H1 (cell line): Measurements from ENCODE around the gene AP1M2. TPM values are rescaled to one million over a fixed set of nuclear protein-coding genes. Genes with fewer than 3 reads are reported as not detected.

Experiments
- CTCF ChIA-PET: fragments of 300-600 bp; sonication (Branson Sonifier 250); formaldehyde crosslinking; loops from one replicate; lab custom pipeline; 2021; ENCODE audit not compliant: partially characterized antibody; lab: Charles Lee
- POLR2A ChIA-PET: fragments of 300-600 bp; sonication (Branson Sonifier 250); formaldehyde crosslinking; loops from one replicate; lab custom pipeline; 2021; ENCODE audit warnings: inconsistent platforms; ENCODE audit not compliant: partially characterized antibody; lab: Charles Lee
- DNase-seq, 2 experiments: peaks; one replicate each; pipeline versions ENCODE4 v3.0.0 to v3.0.0-alpha.2; 2010 to 2022; ENCODE audit warnings: low spot score in 2 of 2, low read depth in 1 of 2, mixed read lengths in 1 of 2
- FAIRE-seq: peaks from 2 replicates; lab custom pipeline; 2011; peaks lifted over from hg19 to GRCh38; lab: Jason Lieb, UNC
- H2AFZ ChIP-seq: 2 replicates; pipeline ENCODE4 v1.8.1; 2012; ENCODE audit warnings: low read length, inconsistent platforms
- H2AK5ac ChIP-seq: 2 replicates; pipeline ENCODE4 v1.6.1; 2013; ENCODE audit warnings: low read depth, low read length
- H2BK120ac ChIP-seq: replicated peaks from 2 replicates; pipeline ENCODE3; 2013; ENCODE audit warnings: low read depth, low read length, inconsistent platforms
- H2BK12ac ChIP-seq: 2 replicates; pipeline ENCODE4 v1.6.1; 2013; ENCODE audit warnings: low read depth, low read length
- H2BK15ac ChIP-seq: 2 replicates; pipeline ENCODE4 v1.6.1; 2013; ENCODE audit warnings: low read length
- H2BK20ac ChIP-seq: 2 replicates; pipeline ENCODE4 v1.6.1; 2013; ENCODE audit warnings: low read length
- H2BK5ac ChIP-seq: 2 replicates; pipeline ENCODE4 v1.6.1; 2013; ENCODE audit warnings: low read depth, low read length
- H3K14ac ChIP-seq: 2 replicates; pipeline ENCODE4 v1.6.1; 2013; ENCODE audit warnings: inconsistent platforms; ENCODE audit not compliant: insufficient read length
- H3K18ac ChIP-seq: 2 replicates; pipeline ENCODE4 v1.6.1; 2013; ENCODE audit warnings: low read length; ENCODE audit errors: extremely low read depth
- H3K23ac ChIP-seq: 2 replicates; pipeline ENCODE4 v1.6.1; 2013; ENCODE audit warnings: inconsistent platforms; ENCODE audit not compliant: insufficient read length
- H3K23me2 ChIP-seq: 2 replicates; pipeline ENCODE4 v1.6.1; 2013; ENCODE audit warnings: low read depth, low read length
- H3K27ac ChIP-seq: 2 replicates; pipeline ENCODE4 v1.6.1; 2011; ENCODE audit warnings: low read depth, low read length, inconsistent platforms
- H3K27me3 ChIP-seq, 4 experiments: replicated peaks in 1 of 4; 1 replicate in 1 of 4; 2 replicates in 3 of 4; pipeline versions ENCODE4 v1.6.1 to v1.8.1; 2011 to 2013; ENCODE audit warnings: low read length in 3 of 4, mild to moderate bottlenecking in 3 of 4, inconsistent platforms in 2 of 4, mixed read lengths in 2 of 4, moderate library complexity in 1 of 4; ENCODE audit not compliant: control insufficient read depth in 3 of 4, insufficient read depth in 3 of 4; ENCODE audit errors: extremely low read depth in 1 of 4
- H3K36me3 ChIP-seq, 4 experiments: 2 replicates each; pipeline versions ENCODE4 v1.6.1 to v1.8.1; 2011 to 2013; ENCODE audit warnings: mild to moderate bottlenecking in 4 of 4, low read length in 3 of 4, moderate library complexity in 2 of 4, control low read depth in 1 of 4, inconsistent platforms in 1 of 4; ENCODE audit not compliant: insufficient read depth in 4 of 4, control insufficient read depth in 2 of 4
- H3K4ac ChIP-seq: replicated peaks from 2 replicates; pipeline ENCODE3; 2013; ENCODE audit warnings: low read length, low read depth, mixed read lengths, inconsistent platforms; ENCODE audit not compliant: insufficient read length
- H3K4me1 ChIP-seq, 4 experiments: replicated peaks in 1 of 4; 1 replicate in 1 of 4; 2 replicates in 3 of 4; pipeline versions ENCODE4 v1.6.1 to v1.8.1; 2011 to 2013; ENCODE audit warnings: low read length in 3 of 4, inconsistent platforms in 2 of 4, mixed read lengths in 1 of 4; ENCODE audit not compliant: insufficient read depth in 4 of 4, control insufficient read depth in 3 of 4
- H3K4me2 ChIP-seq, 2 experiments: 2 replicates each; pipeline versions ENCODE4 v1.6.1 to v1.8.1; 2011 to 2013; ENCODE audit warnings: low read depth in 2 of 2, low read length in 2 of 2, control low read depth in 1 of 2, inconsistent platforms in 1 of 2, mild to moderate bottlenecking in 1 of 2; ENCODE audit not compliant: insufficient read depth in 1 of 2
- H3K4me3 ChIP-seq, 4 experiments: fragments of 200-600, 300-600 bp in 1 of 4; sonication (generic), shearing (Covaris generic), sonication (Bioruptor Twin) in 1 of 4; 2 replicates each; pipeline versions ENCODE4 v1.5.1 to v1.8.1; 2011 to 2016; ENCODE audit warnings: low read length in 4 of 4, low read depth in 3 of 4, control low read depth in 2 of 4, inconsistent platforms in 2 of 4, mild to moderate bottlenecking in 2 of 4, mixed read lengths in 1 of 4, moderate library complexity in 1 of 4; ENCODE audit not compliant: insufficient read depth in 2 of 4; ENCODE audit errors: extremely low read depth in 1 of 4
- H3K56ac ChIP-seq: replicated peaks from 2 replicates; pipeline ENCODE3; 2013; ENCODE audit warnings: low read depth, mild to moderate bottlenecking, mixed read lengths, low read length, inconsistent platforms; ENCODE audit not compliant: insufficient read length
- H3K79me1 ChIP-seq: 2 replicates; pipeline ENCODE4 v1.6.1; 2013; ENCODE audit warnings: low read depth, low read length, control low read depth
- H3K79me2 ChIP-seq, 2 experiments: 2 replicates each; pipeline versions ENCODE4 v1.6.1 to v1.8.1; 2012 to 2013; ENCODE audit warnings: low read length in 2 of 2, mild to moderate bottlenecking in 2 of 2, inconsistent platforms in 1 of 2; ENCODE audit not compliant: insufficient read depth in 2 of 2, control insufficient read depth in 1 of 2
- H3K9ac ChIP-seq, 4 experiments: replicated peaks in 1 of 4; 1 replicate in 1 of 4; 2 replicates in 3 of 4; pipeline versions ENCODE4 v1.6.1 to v1.8.1; 2011 to 2013; ENCODE audit warnings: low read depth in 3 of 4, low read length in 3 of 4, control low read depth in 2 of 4, mild to moderate bottlenecking in 2 of 4, moderate library complexity in 2 of 4, inconsistent platforms in 1 of 4; ENCODE audit errors: extremely low read depth in 1 of 4
- H3K9me3 ChIP-seq, 2 experiments: 2 replicates each; pipeline versions ENCODE4 v1.6.1 to v1.8.1; 2012 to 2013; ENCODE audit warnings: mild to moderate bottlenecking in 2 of 2, moderate library complexity in 2 of 2, control low read depth in 1 of 2, inconsistent platforms in 1 of 2, low read depth in 1 of 2, low read length in 1 of 2, mixed read lengths in 1 of 2; ENCODE audit not compliant: insufficient read depth in 2 of 2
- H4K20me1 ChIP-seq, 2 experiments: replicated peaks in 1 of 2; 2 replicates each; pipeline versions ENCODE3 to v1.8.1; 2011 to 2013; ENCODE audit warnings: inconsistent platforms in 2 of 2, low read length in 2 of 2, mild to moderate bottlenecking in 1 of 2; ENCODE audit not compliant: insufficient read depth in 2 of 2, control insufficient read depth in 1 of 2
- H4K5ac ChIP-seq: 2 replicates; pipeline ENCODE4 v1.6.1; 2013; ENCODE audit warnings: low read length, low read depth, mixed read lengths, inconsistent platforms; ENCODE audit not compliant: insufficient read length
- H4K8ac ChIP-seq: 2 replicates; pipeline ENCODE4 v1.8.0; 2013; ENCODE audit warnings: mild to moderate bottlenecking, moderate library complexity, low read length, inconsistent platforms; ENCODE audit not compliant: insufficient read depth; ENCODE audit errors: extremely low read depth
- H4K91ac ChIP-seq: replicated peaks from 2 replicates; pipeline ENCODE3; 2013; ENCODE audit warnings: low read length, mixed read lengths, inconsistent platforms; ENCODE audit not compliant: insufficient read length
- ATF2 ChIP-seq: IDR thresholded peaks from 2 replicates; pipeline ENCODE4 v1.6.1; 2012; ENCODE audit warnings: low read length, inconsistent platforms
- BACH1 ChIP-seq: IDR thresholded peaks from 2 replicates; pipeline ENCODE4 v1.6.1; 2012; ENCODE audit warnings: low read length, improper control_type of control experiment
- CBX8 ChIP-seq: fragments of 300-800, 300-1000 bp; sonication (generic); IDR thresholded peaks from 2 replicates; pipeline ENCODE4 v1.7.1; 2016; ENCODE audit warnings: low read depth, low read length, borderline replicate concordance
- CEBPB ChIP-seq: IDR thresholded peaks from 2 replicates; pipeline ENCODE4 v1.6.1; 2012; ENCODE audit warnings: low read depth, low read length
- CTBP2 ChIP-seq: IDR thresholded peaks from 2 replicates; pipeline ENCODE4 v1.7.0; 2011; ENCODE audit warnings: borderline replicate concordance, mild to moderate bottlenecking, moderate library complexity, mixed read lengths, low read length; ENCODE audit not compliant: insufficient read depth, insufficient read length
- POU5F1 ChIP-seq: IDR thresholded peaks from 2 replicates; pipeline ENCODE4 v1.6.1; 2011; ENCODE audit warnings: low read depth, mild to moderate bottlenecking, low read length, moderate library complexity
- RNF2 ChIP-seq: fragments of 200-900, 300-1000 bp; sonication (generic); IDR thresholded peaks from 2 replicates; pipeline ENCODE4 v1.7.1; 2016; ENCODE audit warnings: borderline replicate concordance, low read depth, mild to moderate bottlenecking, antibody characterized with exemption, low read length; ENCODE audit not compliant: poor library complexity, severe bottlenecking; ENCODE audit errors: missing control alignments
- SRF ChIP-seq: IDR thresholded peaks from 2 replicates; pipeline ENCODE4 v1.6.1; 2011; ENCODE audit warnings: mild to moderate bottlenecking, low read depth, low read length, moderate library complexity
- TBP ChIP-seq: IDR thresholded peaks from 2 replicates; pipeline ENCODE4 v1.6.1; 2011; ENCODE audit warnings: low read depth, low read length, improper control_type of control experiment
- WGBS, 2 experiments: shearing (Covaris generic) in 1 of 2; methylation state at CpG; one replicate each; pipeline versions ENCODE4 v1.1.6 to v1.1.7; 2013 to 2015; ENCODE audit warnings: low lambda C conversion rate in 2 of 2, mixed read lengths in 2 of 2, inconsistent platforms in 1 of 2, low coverage in 1 of 2, missing lambda C conversion rate in 1 of 2; ENCODE audit not compliant: insufficient replicate concordance in 2 of 2, insufficient coverage in 1 of 2, insufficient read length in 1 of 2; ENCODE audit errors: extremely low coverage in 1 of 2, missing lambda C conversion rate in 1 of 2; 5-methylcytosine and 5-hydroxymethylcytosine counted together
- polyA plus RNA-seq, 7 experiments: library from polyadenylated mRNA; depleted of rRNA in 3 of 7; stranded (reverse) in 5 of 7; unstranded in 2 of 7; fragments of >200 nt in 5 of 7; fragments of 200-250 nt in 2 of 7; gene quantifications; 1 replicate in 5 of 7; 2 replicates in 1 of 7; 4 replicates in 1 of 7; pipeline versions ENCODE4 v1.2.1 to v1.2.3, GENCODE V29; 2011 to 2013; ENCODE audit warnings: missing spikeins in 2 of 7, mixed read lengths in 2 of 7
- total RNA-seq: library from RNA; stranded (reverse); fragmentation: NEBNext Ultra II Directional; extraction: Animal tissue kit (Norgen Biotek cat#: 25700); gene quantifications from 2 replicates; pipeline ENCODE4 v1.2.1, GENCODE V29; 2021

Gene AP1M2
- total and polyA plus RNA-seq, 2 of the 8 experiments (the other 6 are each of a cell fraction or from before 2014, with no cell fraction given): 140 to 161 TPM

GRCh38 chr19:10625003-10625761, 38.1 kb upstream of the AP1M2 start, which contains the start of gene SLC44A2:
Gene SLC44A2, plus strand, starts transcription at chr19:10625553. Its CDS starts 81 bp downstream, at chr19:10625634.
- peak in 1 of 2 experiments; percentile 90 for DNase-seq
- H3K18ac ChIP-seq: peak within 1 kb of the TSS; percentile 100
- peak within 1 kb of the TSS; percentile 82 for H4K5ac ChIP-seq
- H2AK5ac ChIP-seq: peak within 1 kb of the TSS; percentile 54
- POLR2A ChIA-PET: interaction anchor here (0.6 to 3.8 kb wide), 19 partner anchors 8 to 84 kb away, joined by 3 to 26 read pairs (median 4); no protein-coding TSS in a partner anchor
- no peaks in the 10 kb centered on the region for H3K27me3 ChIP-seq
- CTCF ChIA-PET: interaction anchor here (1.4 to 4.0 kb wide), 3 partner anchors 19 to 55 kb away, joined by 3 to 31 read pairs (median 18); no protein-coding TSS in a partner anchor
- WGBS, 2 experiments: 7% methylated on average over 35 of the region's 53 CpGs; no CpG with 5 or more reads in 1 of the 2 experiments
- H2AFZ ChIP-seq: no peak within 1 kb of the TSS
- H3K9ac ChIP-seq: peak within 1 kb of the TSS; percentile 83 to 96 (median 86)
- peak within 1 kb of the TSS; percentile 83 for H3K27ac ChIP-seq
- H4K91ac ChIP-seq: peak within 1 kb of the TSS; percentile 89
- peaks cover 4 to 25% (median 17%) of the 10 kb centered on the region in 4 experiments; a peak in 6 of 8 replicates for H3K36me3 ChIP-seq
- H4K20me1 ChIP-seq: no peaks in the 10 kb centered on the region
- H3K4me1 ChIP-seq: peaks cover 4 to 9% (median 8%) of the 10 kb centered on the region in 4 experiments
- H3K23ac ChIP-seq: peak within 1 kb of the TSS; percentile 99
- FAIRE-seq: no peak
- H3K79me1 ChIP-seq: peaks cover 3% of the 10 kb centered on the region
- H3K56ac ChIP-seq: peak within 1 kb of the TSS; percentile 95
- peak within 1 kb of the TSS; percentile 91 for H3K4ac ChIP-seq
- H2BK15ac ChIP-seq: peak within 1 kb of the TSS; percentile 92; the same call in 1 of the 2 replicates
- H2BK5ac ChIP-seq: peak within 1 kb of the TSS; percentile 95
- peaks cover 9% of the 10 kb centered on the region; the same call in 1 of the 2 replicates for H3K23me2 ChIP-seq
- H3K4me3 ChIP-seq: peak within 1 kb of the TSS; percentile 84 to 92 (median 87)
- 0 out of 2 replicates have a peak within 1 kb of the TSS, but pooled peaks have one; percentile 72 for H2BK20ac ChIP-seq
- peak within 1 kb of the TSS; percentile 97 for H3K14ac ChIP-seq
- peak within 1 kb of the TSS; percentile 98 for H2BK12ac ChIP-seq
- peak within 1 kb of the TSS; percentile 54 for H2BK120ac ChIP-seq
- peak within 1 kb of the TSS; percentile 99 for H4K8ac ChIP-seq
- H3K9me3 ChIP-seq: no peaks in the 10 kb centered on the region
- H3K4me2 ChIP-seq: peak within 1 kb of the TSS; percentile 92 to 93
- peaks cover 0 to 8% of the 10 kb centered on the region in 2 experiments; a peak in 2 of 4 replicates for H3K79me2 ChIP-seq
- TF ChIP-seq RNF2 (no peak), BACH1 (no peak), CEBPB (no peak), CBX8 (no peak), SRF (no peak), CTBP2 (peak; percentile 53), POU5F1 (no peak), ATF2 (no peak), TBP (peak; percentile 81; the same call in 1 of the 2 replicates)
